Activated T-cell treated with anti-CD3 and anti-CD28 coated beads, Interleukin-2, amount 50 U/mL, for 24 hours (primary cell): Measurements from ENCODE around the gene TP73.
A peak's percentile ranks its signal among the peaks of the same experiment; 100 is the strongest.

ENCODE experiments used
- DNase-seq: peaks from one replicate; pipeline ENCODE4 v3.0.0-alpha.2; 2020
- H3K27ac Mint-ChIP-seq: 2 replicates; pipeline ENCODE4 v1.8.0; 2020; ENCODE audit warnings: mild to moderate bottlenecking, mixed read lengths
- H3K27me3 Mint-ChIP-seq: 2 replicates; pipeline ENCODE4 v1.8.0; 2020; ENCODE audit warnings: mixed read lengths
- H3K36me3 Mint-ChIP-seq: 2 replicates; pipeline ENCODE4 v1.8.0; 2020; ENCODE audit warnings: low read depth, mixed read lengths
- H3K4me1 Mint-ChIP-seq: 2 replicates; pipeline ENCODE4 v1.8.0; 2020; ENCODE audit warnings: low read depth, mixed read lengths
- H3K4me3 Mint-ChIP-seq: 2 replicates; pipeline ENCODE4 v1.8.0; 2020; ENCODE audit warnings: mild to moderate bottlenecking, moderate library complexity, mixed read lengths
- H3K9me3 Mint-ChIP-seq: 2 replicates; pipeline ENCODE4 v1.8.0; 2020; ENCODE audit warnings: mixed read lengths

TP73 gene

DNA sequence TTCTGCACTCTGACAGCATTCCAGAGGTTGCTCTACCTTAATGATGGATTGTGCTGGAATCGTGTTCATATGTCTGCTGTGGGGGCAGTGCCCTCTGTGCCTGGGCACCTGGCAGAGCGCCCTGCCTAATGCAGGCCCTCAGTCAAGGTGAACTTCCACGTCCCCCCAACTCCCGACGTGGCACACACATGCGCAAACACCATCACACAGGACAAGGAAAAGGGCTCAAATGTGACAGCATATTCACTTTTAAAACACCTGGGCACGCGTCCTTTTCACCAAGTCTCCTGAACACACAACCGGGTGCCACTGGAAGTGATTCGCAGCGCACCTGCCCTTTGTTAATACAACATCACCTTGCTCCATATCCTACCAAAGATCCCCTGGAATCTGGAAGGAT, 15.8 kb upstream of the TP73 start:
- Mint-ChIP-seq H3K27me3 (no peaks in the 10 kb centered on the region), H3K4me3 (no peak overlapping the region), H3K36me3 (peaks cover 85% of the 10 kb centered on the region), H3K9me3 (no peaks in the 10 kb centered on the region), H3K4me1 (no peaks in the 10 kb centered on the region), H3K27ac (no peak overlapping the region)
- DNase-seq, result no peak

GRCh38 chr1:3638027-3638426, 14.3 kb upstream of the TP73 start:
- Mint-ChIP-seq H3K4me3 (no peak overlapping the region), H3K27me3 (no peaks in the 10 kb centered on the region), H3K9me3 (no peaks in the 10 kb centered on the region), H3K4me1 (peaks cover 1% of the 10 kb centered on the region), H3K27ac (no peak overlapping the region), H3K36me3 (peaks cover 88% of the 10 kb centered on the region)
- no peak for DNase-seq

- Mint-ChIP-seq H3K27me3 (no peaks in the 10 kb centered on the region), H3K9me3 (no peaks in the 10 kb centered on the region), H3K27ac (no peak overlapping the region), H3K4me3 (no peak overlapping the region), H3K36me3 (peaks cover 82% of the 10 kb centered on the region), H3K4me1 (peaks cover 1% of the 10 kb centered on the region)
- DNase-seq, result no peak
Measured at GRCh38 chr1:3638676-3639075, 13.6 kb upstream of the TP73 start.

DNA sequence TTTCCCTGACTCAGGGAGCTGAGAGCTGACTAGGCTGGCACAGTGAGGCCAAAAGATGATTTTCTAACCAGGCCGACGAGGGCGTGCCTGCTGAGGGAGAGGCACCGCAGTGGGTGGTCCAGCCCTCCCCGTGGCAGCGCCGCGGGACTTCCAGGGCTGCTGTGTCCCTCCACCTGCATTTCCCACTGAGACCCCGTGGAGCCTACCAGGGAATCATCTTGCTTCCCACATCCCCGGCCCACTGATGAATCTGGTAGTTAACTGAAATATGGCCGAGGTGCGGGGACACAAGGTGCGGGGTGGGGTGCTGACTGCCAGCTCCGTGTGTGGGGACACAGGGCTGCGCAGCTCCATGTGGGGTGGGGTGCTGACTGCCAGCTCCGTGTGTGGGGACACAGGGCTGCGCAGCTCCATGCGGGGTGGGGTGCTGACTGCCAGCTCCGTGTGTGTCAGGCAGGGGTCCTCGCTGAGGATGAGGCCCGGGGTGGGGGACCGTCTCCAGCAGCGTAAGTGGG, 12.9 kb upstream of the TP73 start:
- Mint-ChIP-seq H3K27me3 (no peaks in the 10 kb centered on the region), H3K9me3 (no peaks in the 10 kb centered on the region), H3K4me3 (no peak overlapping the region), H3K36me3 (peaks cover 78% of the 10 kb centered on the region), H3K4me1 (peaks cover 1% of the 10 kb centered on the region), H3K27ac (no peak overlapping the region)
- no peak for DNase-seq

DNA sequence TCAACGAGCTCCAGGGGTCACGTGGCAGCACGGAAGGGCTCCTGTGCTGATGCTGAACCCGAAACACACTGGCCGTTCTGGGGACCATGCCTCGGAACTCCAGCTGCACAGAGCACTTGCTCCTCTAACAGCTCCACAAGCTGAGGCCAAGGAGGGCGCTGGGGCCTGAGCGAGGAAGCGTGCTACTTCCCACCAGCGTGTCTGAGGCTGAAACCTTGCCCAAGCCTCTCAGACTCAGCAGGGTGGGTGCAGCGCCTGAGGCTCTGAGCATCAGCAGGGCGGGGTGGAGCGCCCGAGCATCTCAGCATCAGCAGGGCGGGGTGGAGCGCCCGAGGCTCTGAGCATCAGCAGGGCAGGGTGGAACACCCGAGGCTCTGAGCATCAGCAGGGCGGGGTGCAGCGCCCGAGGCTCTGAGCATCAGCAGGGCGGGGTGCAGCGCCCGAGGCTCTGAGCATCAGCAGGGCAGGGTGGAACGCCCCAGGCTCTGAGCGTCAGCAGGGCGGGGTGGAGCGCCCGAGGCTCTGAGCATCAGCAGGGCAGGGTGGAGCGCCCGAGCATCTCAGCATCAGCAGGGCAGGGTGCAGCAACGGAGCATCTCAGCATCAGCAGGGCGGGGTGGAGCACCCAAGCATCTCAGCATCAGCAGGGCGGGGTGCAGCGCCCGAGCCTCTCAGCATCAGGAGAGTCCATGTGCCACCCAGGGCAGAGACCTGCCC, 12.0 kb upstream of the TP73 start:
- no peaks in the 10 kb centered on the region for H3K9me3 Mint-ChIP-seq
- no peaks in the 10 kb centered on the region for H3K27me3 Mint-ChIP-seq
- no peak overlapping the region for H3K27ac Mint-ChIP-seq
- H3K36me3 Mint-ChIP-seq, result peaks cover 77% of the 10 kb centered on the region
- peaks cover 1% of the 10 kb centered on the region for H3K4me1 Mint-ChIP-seq
- no peak for DNase-seq
- H3K4me3 Mint-ChIP-seq, result no peak overlapping the region

- Mint-ChIP-seq H3K27me3 (no peaks in the 10 kb centered on the region), H3K36me3 (peaks cover 76% of the 10 kb centered on the region), H3K4me3 (no peak overlapping the region), H3K27ac (no peak overlapping the region), H3K9me3 (no peaks in the 10 kb centered on the region), H3K4me1 (peaks cover 1% of the 10 kb centered on the region)
- no peak for DNase-seq
Measured at GRCh38 chr1:3641046-3641760, 11.1 kb upstream of the TP73 start.

GRCh38 chr1:3641816-3642215, 10.5 kb upstream of the TP73 start:
- Mint-ChIP-seq H3K4me1 (peaks cover 1% of the 10 kb centered on the region), H3K4me3 (no peak overlapping the region), H3K27ac (no peak overlapping the region), H3K36me3 (peaks cover 76% of the 10 kb centered on the region), H3K9me3 (no peaks in the 10 kb centered on the region), H3K27me3 (no peaks in the 10 kb centered on the region)
- DNase-seq, result no peak

- H3K9me3 Mint-ChIP-seq, result no peaks in the 10 kb centered on the region
- H3K27me3 Mint-ChIP-seq, result no peaks in the 10 kb centered on the region
- H3K36me3 Mint-ChIP-seq, result peaks cover 76% of the 10 kb centered on the region
- H3K27ac Mint-ChIP-seq, result no peak overlapping the region
- no peak overlapping the region for H3K4me3 Mint-ChIP-seq
- H3K4me1 Mint-ChIP-seq, result peaks cover 5% of the 10 kb centered on the region
- DNase-seq, result no peak
Measured at GRCh38 chr1:3642919-3643675, 9.2 kb upstream of the TP73 start.

GRCh38 chr1:3644273-3644672, 8.0 kb upstream of the TP73 start:
- Mint-ChIP-seq H3K27ac (no peak overlapping the region), H3K4me3 (no peak overlapping the region), H3K36me3 (peaks cover 71% of the 10 kb centered on the region), H3K27me3 (no peaks in the 10 kb centered on the region), H3K9me3 (no peaks in the 10 kb centered on the region), H3K4me1 (peaks cover 17% of the 10 kb centered on the region)
- no peak for DNase-seq

GRCh38 chr1:3645247-3645646, 7.1 kb upstream of the TP73 start:
- H3K27ac Mint-ChIP-seq, result no peak overlapping the region
- no peaks in the 10 kb centered on the region for H3K9me3 Mint-ChIP-seq
- H3K4me1 Mint-ChIP-seq, result peaks cover 19% of the 10 kb centered on the region
- no peak for DNase-seq
- no peaks in the 10 kb centered on the region for H3K27me3 Mint-ChIP-seq
- no peak overlapping the region for H3K4me3 Mint-ChIP-seq
- H3K36me3 Mint-ChIP-seq, result peaks cover 66% of the 10 kb centered on the region

DNA sequence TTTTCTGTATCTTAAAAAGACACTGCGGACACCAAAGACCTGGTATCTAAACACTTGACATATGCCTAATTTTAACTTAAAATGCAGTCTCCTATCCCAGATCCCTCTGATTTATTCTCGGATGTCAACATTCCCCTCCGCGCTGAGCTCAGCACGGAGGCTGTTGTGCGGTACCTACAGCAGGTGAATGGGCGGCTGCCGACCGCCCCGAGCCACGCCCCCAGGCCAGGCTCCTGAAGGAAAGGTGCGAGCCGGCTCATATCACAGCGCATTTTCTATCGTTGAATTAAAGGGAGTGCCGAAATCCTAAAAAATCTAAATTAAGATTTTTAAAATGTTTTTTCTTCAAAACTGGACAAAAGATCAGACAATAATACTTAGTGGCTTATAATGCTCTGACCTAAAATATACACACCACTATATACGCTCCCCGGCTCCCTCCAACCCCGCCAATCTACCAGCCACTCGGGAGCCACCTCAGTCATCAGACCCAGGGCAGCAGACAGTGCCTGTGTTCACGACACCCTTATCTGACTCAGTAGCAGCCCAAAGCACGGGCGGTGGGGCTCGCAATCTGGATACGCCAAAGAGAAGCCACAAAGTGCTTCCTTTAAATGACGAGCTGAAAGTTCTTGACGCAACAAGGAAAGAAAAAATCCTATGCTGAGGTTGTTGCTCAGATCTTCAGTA, 6.5 kb upstream of the TP73 start:
- Mint-ChIP-seq H3K4me3 (no peak overlapping the region), H3K9me3 (no peaks in the 10 kb centered on the region), H3K27me3 (peaks cover 2% of the 10 kb centered on the region), H3K4me1 (peaks cover 22% of the 10 kb centered on the region), H3K27ac (no peak overlapping the region), H3K36me3 (peaks cover 66% of the 10 kb centered on the region)
- DNase-seq, result no peak

GRCh38 chr1:3646596-3646995, 5.7 kb upstream of the TP73 start:
- peaks cover 10% of the 10 kb centered on the region for H3K27me3 Mint-ChIP-seq
- no peaks in the 10 kb centered on the region for H3K9me3 Mint-ChIP-seq
- peaks cover 26% of the 10 kb centered on the region for H3K4me1 Mint-ChIP-seq
- H3K27ac Mint-ChIP-seq, result no peak overlapping the region
- DNase-seq, result no peak
- no peak overlapping the region for H3K4me3 Mint-ChIP-seq
- peaks cover 58% of the 10 kb centered on the region for H3K36me3 Mint-ChIP-seq

DNA sequence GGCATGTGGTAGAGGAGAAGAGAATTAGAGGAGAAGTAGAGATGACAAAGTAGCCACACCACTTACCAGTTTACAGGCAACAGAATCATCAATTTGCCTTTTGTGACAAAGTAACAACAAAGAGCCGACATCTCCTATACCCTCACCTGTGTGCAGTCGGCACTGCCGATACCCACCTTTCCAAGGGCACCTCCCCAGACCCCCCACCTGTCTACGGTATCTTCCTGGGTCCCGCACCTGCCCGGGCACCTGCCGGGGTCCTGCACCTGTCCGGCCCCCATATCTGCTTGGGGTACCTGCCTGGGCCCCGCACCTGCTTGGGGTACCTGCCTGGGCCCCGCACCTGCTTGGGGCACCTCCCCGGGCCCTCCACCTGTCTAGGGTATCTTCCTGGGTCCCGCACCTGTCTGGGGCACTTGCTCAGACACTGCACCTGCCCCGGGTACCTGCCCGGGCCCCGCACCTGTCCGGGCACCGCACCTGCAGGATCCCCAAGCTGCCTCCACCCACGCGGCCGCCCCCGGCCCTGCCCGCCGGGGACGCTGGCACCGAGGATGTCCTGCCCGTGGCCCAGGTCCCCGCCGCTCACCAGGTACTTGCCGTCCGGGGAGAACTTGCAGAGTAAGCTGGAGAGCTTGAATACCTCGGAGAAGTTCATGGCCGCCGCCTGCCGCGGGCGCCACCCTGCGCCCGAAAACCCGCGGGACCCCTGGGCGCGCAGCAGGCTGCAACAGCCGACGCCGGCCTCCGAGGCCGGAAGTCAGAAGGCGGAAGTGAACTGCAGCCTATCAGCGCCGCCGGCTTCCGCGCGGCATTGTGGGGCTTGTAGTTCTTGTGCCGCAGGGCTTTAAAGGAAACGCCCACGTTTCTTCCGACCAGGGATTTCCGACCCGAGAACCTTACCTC, 2.7 kb upstream of the TP73 start, which contains the start of gene WRAP73:
TSS of gene WRAP73 (minus strand) at position 762 of the 906 bp plus-strand sequence. CDS start at position 658, 104 bp downstream.
- H3K27me3 Mint-ChIP-seq, result peaks cover 27% of the 10 kb centered on the region
- peaks cover 39% of the 10 kb centered on the region for H3K36me3 Mint-ChIP-seq
- H3K4me3 Mint-ChIP-seq, result peak within 1 kb of the TSS; percentile 82
- H3K4me1 Mint-ChIP-seq, result peaks cover 26% of the 10 kb centered on the region
- peak; percentile 90 for DNase-seq
- H3K9me3 Mint-ChIP-seq, result no peaks in the 10 kb centered on the region
- H3K27ac Mint-ChIP-seq, result peak within 1 kb of the TSS; percentile 81
